ENCODE data around the gene APOLD1. TPM values are rescaled to one million over a fixed set of nuclear protein-coding genes. Genes with fewer than 3 reads are reported as not detected.

The APOLD1 gene
- polyA plus RNA-seq, 1 donor (not counting 4 experiments of a cell fraction or from before 2014, with no cell fraction given) = 0.34 TPM

DNA sequence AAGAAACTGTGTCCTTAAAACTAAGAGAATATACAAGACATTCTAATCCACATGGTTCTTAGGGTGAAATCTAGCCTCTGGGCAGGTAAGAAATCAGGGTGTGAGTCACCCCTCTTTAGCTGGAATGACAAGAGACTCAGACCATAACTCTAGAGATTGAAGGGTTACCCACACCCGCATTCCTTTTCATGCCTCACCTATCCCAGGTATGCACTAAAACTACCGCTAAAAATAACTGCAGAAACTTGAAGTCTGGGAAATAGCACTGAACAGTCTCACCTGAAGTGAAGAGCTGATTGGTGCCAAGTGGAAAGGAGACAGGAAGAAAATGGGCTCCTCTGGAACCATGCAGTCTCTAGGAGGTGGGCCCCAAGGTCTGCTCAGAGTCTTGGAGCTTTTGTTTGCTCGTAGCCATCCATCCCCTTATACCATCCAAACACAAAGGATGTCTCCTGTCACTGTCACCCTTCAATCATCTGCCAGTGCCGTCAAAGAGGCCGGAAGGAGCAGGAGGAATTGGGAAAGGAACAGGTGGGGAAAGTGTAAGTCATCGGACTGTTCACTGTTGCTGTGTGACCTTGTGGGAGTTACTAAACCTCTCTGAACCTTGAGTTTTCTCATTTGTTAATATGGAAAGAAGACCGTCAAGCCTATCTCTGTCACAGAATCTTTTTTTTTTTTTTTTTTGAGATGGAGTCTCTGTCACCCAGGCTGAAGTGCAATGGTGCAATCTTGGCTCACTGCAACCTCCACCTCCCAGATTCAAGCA lies 50.1 kb downstream of the APOLD1 start:
- Histone ChIP-seq H3K9me1 (ENCODE audit: control insufficient read depth, extremely low read depth, insufficient read depth, low read length) (no peaks in the 10 kb centered on the region), H3K9ac (ENCODE audit: control insufficient read depth, extremely low read depth, insufficient read depth, low read length) (peak overlapping the region; percentile 71), H3K9me3 (ENCODE audit: control insufficient read depth, low read depth, low read length) (no peaks in the 10 kb centered on the region), H3K4me2 (ENCODE audit: control insufficient read depth, extremely low read depth, insufficient read depth, low read depth, low read length) (peak overlapping the region; percentile 84), H3K4me1 (ENCODE audit: control insufficient read depth, extremely low read depth, insufficient read depth, low read length) (peaks cover 54% of the 10 kb centered on the region), H3K36me3 (ENCODE audit: control insufficient read depth in 2 of 2, extremely low read depth in 1 of 2, insufficient read depth in 2 of 2, low read length in 2 of 2) (peaks cover 14 to 17% of the 10 kb centered on the region in 2 experiments), H3K4me3 (ENCODE audit: control insufficient read depth in 2 of 3, extremely low read depth in 1 of 3, insufficient read depth in 2 of 3, low read depth in 1 of 3, low read length in 3 of 3) (peak overlapping the region in 1 of 3 experiments; percentile 40), H4K20me1 (ENCODE audit: control insufficient read depth, extremely low read depth, insufficient read depth, low read length) (no peaks in the 10 kb centered on the region), H2AFZ (ENCODE audit: control insufficient read depth, low read length) (peak overlapping the region; percentile 42), H3K27ac (ENCODE audit: control insufficient read depth, insufficient read depth, low read length) (peak overlapping the region; percentile 98), H3K79me2 (ENCODE audit: control insufficient read depth, insufficient read depth, low read length) (no peaks in the 10 kb centered on the region), H3K27me3 (ENCODE audit: control insufficient read depth, extremely low read depth, insufficient read depth, low read length) (no peaks in the 10 kb centered on the region)
- TF ChIP-seq, protein P1, sequence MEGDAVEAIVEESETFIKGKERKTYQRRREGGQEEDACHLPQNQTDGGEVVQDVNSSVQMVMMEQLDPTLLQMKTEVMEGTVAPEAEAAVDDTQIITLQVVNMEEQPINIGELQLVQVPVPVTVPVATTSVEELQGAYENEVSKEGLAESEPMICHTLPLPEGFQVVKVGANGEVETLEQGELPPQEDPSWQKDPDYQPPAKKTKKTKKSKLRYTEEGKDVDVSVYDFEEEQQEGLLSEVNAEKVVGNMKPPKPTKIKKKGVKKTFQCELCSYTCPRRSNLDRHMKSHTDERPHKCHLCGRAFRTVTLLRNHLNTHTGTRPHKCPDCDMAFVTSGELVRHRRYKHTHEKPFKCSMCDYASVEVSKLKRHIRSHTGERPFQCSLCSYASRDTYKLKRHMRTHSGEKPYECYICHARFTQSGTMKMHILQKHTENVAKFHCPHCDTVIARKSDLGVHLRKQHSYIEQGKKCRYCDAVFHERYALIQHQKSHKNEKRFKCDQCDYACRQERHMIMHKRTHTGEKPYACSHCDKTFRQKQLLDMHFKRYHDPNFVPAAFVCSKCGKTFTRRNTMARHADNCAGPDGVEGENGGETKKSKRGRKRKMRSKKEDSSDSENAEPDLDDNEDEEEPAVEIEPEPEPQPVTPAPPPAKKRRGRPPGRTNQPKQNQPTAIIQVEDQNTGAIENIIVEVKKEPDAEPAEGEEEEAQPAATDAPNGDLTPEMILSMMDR (optimal IDR thresholded peaks at IDR 0.05 in 1 of 3, IDR thresholded peaks at IDR 0.05 in 1 of 3, conservative IDR thresholded peaks at IDR 0.05 in 1 of 3; ENCODE audit: extremely low read depth in 1 of 3, insufficient read depth in 2 of 3, low read length in 3 of 3) = no peak
- TF ChIP-seq EZH2 (IDR thresholded peaks at IDR 0.05; ENCODE audit: low read length) = no peak
- FAIRE-seq (peak; percentile 94), DNase-seq (ENCODE audit: low read depth, low spot score) (peak; percentile 91)
- dilution Hi-C loops (cut with MboI; ENCODE audit: extremely low pct_ligation_motif_present, low sequenced_read_pairs) = no loop called here

DNA sequence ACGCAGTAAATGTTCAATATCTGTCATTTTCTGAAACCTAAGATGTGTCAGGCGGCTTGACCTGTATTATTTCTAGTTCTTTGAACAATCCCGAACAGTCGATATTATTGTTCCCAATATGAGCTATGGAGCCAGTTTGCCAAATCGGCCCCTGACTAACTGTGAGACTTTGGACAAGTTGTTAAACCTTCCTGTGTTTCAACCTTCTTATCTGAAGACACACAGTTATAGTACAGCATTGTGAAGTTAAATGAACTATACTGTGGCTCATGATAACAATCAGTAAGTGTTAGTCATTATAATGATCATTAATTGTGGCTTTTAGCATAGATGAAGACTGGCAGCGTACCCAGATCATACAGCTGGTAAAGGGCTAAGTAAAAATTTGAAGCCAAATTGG lies 51.1 kb downstream of the APOLD1 start:
- no peak for FAIRE-seq
- no peaks in the 10 kb centered on the region for H3K9me3 ChIP-seq (ENCODE audit: control insufficient read depth, low read depth, low read length)
- no peak for DNase-seq (ENCODE audit: low read depth, low spot score)
- H3K9ac ChIP-seq (ENCODE audit: control insufficient read depth, extremely low read depth, insufficient read depth, low read length) = peak overlapping the region; percentile 62
- H3K27ac ChIP-seq (ENCODE audit: control insufficient read depth, insufficient read depth, low read length) = peak overlapping the region; percentile 98
- no peaks in the 10 kb centered on the region for H3K79me2 ChIP-seq (ENCODE audit: control insufficient read depth, insufficient read depth, low read length)
- no peak for TF ChIP-seq EZH2 (IDR thresholded peaks at IDR 0.05; ENCODE audit: low read length)
- TF ChIP-seq, protein P1 (optimal IDR thresholded peaks at IDR 0.05 in 1 of 3, IDR thresholded peaks at IDR 0.05 in 1 of 3, conservative IDR thresholded peaks at IDR 0.05 in 1 of 3; ENCODE audit: extremely low read depth in 1 of 3, insufficient read depth in 2 of 3, low read length in 3 of 3) = no peak
- peaks cover 14 to 16% of the 10 kb centered on the region in 2 experiments for H3K36me3 ChIP-seq (ENCODE audit: control insufficient read depth in 2 of 2, extremely low read depth in 1 of 2, insufficient read depth in 2 of 2, low read length in 2 of 2)
- no peaks in the 10 kb centered on the region for H3K9me1 ChIP-seq (ENCODE audit: control insufficient read depth, extremely low read depth, insufficient read depth, low read length)
- no peak overlapping the region for H3K4me3 ChIP-seq (ENCODE audit: control insufficient read depth in 2 of 3, extremely low read depth in 1 of 3, insufficient read depth in 2 of 3, low read depth in 1 of 3, low read length in 3 of 3)
- dilution Hi-C loops (cut with MboI; ENCODE audit: extremely low pct_ligation_motif_present, low sequenced_read_pairs) = no loop called here
- H4K20me1 ChIP-seq (ENCODE audit: control insufficient read depth, extremely low read depth, insufficient read depth, low read length) = no peaks in the 10 kb centered on the region
- H3K4me1 ChIP-seq (ENCODE audit: control insufficient read depth, extremely low read depth, insufficient read depth, low read length) = peaks cover 54% of the 10 kb centered on the region
- no peak overlapping the region for H2AFZ ChIP-seq (ENCODE audit: control insufficient read depth, low read length)
- H3K4me2 ChIP-seq (ENCODE audit: control insufficient read depth, extremely low read depth, insufficient read depth, low read depth, low read length) = peak overlapping the region; percentile 24
- H3K27me3 ChIP-seq (ENCODE audit: control insufficient read depth, extremely low read depth, insufficient read depth, low read length) = no peaks in the 10 kb centered on the region
